HepG2 (cell line): ENCODE data around the gene GRB10. TPM values are rescaled to one million over a fixed set of nuclear protein-coding genes. Genes with fewer than 3 reads are reported as not detected.
A peak's percentile ranks its signal among the peaks of the same experiment; 100 is the strongest.

Source experiments
- CHD4 ChIP-seq: fragments of 200-600 bp; sonication (generic); IDR thresholded peaks from 2 replicates; pipeline ENCODE4 v1.7.0; 2017; ENCODE audit warnings: mild to moderate bottlenecking, low read length, borderline replicate concordance
- DR1 ChIP-seq: sonication (generic); formaldehyde crosslinking; IDR thresholded peaks from 2 replicates; pipeline ENCODE4 v1.8.0; 2021; ENCODE audit warnings: mild to moderate bottlenecking, missing genetic modification reagents, inconsistent platforms
- GATA4 ChIP-seq: sonication (generic); IDR thresholded peaks from 2 replicates; pipeline ENCODE4 v1.6.1; 2016; ENCODE audit warnings: antibody characterized with exemption, low read depth, borderline replicate concordance
- GATAD1 ChIP-seq: IDR thresholded peaks from 2 replicates; pipeline ENCODE4 v1.6.1; 2016; ENCODE audit warnings: missing genetic modification reagents, missing compliant biosample characterization
- HNF4G ChIP-seq, 2 experiments: sonication (generic) in 1 of 2; formaldehyde crosslinking in 1 of 2; IDR thresholded peaks; 2 replicates each; pipeline versions ENCODE4 v1.4.0 to v1.6.1; 2011 to 2020; ENCODE audit warnings: borderline replicate concordance in 2 of 2, low read depth in 2 of 2, mild to moderate bottlenecking in 2 of 2, low read length in 1 of 2, missing genetic modification reagents in 1 of 2, moderate library complexity in 1 of 2
- HNRNPLL ChIP-seq: fragments of 200-400 bp; formaldehyde crosslinking; IDR thresholded peaks from 2 replicates; pipeline ENCODE4 v1.6.1; 2017; ENCODE audit warnings: mild to moderate bottlenecking, low read depth, low read length; ENCODE audit not compliant: poor library complexity, severe bottlenecking
- JUND ChIP-seq: sonication (generic); formaldehyde crosslinking; IDR thresholded peaks from 2 replicates; pipeline ENCODE4 v1.8.0; 2022; ENCODE audit warnings: mild to moderate bottlenecking, missing genetic modification reagents
- MTF1 ChIP-seq: sonication (generic); formaldehyde crosslinking; IDR thresholded peaks from 2 replicates; pipeline ENCODE4 v1.5.0; 2020; ENCODE audit warnings: missing genetic modification reagents
- NR1H2 ChIP-seq: sonication (generic); formaldehyde crosslinking; IDR thresholded peaks from 2 replicates; pipeline ENCODE4 v1.8.1; 2022; ENCODE audit warnings: low read depth, missing genetic modification reagents, borderline replicate concordance
- RFXAP ChIP-seq: sonication (generic); formaldehyde crosslinking; IDR thresholded peaks from 2 replicates; pipeline ENCODE4 v1.4.0; 2020; ENCODE audit warnings: missing genetic modification reagents, borderline replicate concordance
- TEAD2 ChIP-seq: sonication (generic); formaldehyde crosslinking; IDR thresholded peaks from 2 replicates; pipeline ENCODE4 v1.9.0; 2021; ENCODE audit warnings: missing genetic modification reagents
- ZMYM2 ChIP-seq: sonication (generic); formaldehyde crosslinking; IDR thresholded peaks from 2 replicates; pipeline ENCODE4 v1.8.0; 2022; ENCODE audit warnings: mild to moderate bottlenecking, missing genetic modification reagents
- ZNF460 ChIP-seq: sonication (generic); formaldehyde crosslinking; IDR thresholded peaks from 2 replicates; pipeline ENCODE4 v1.5.1; 2020; ENCODE audit warnings: missing genetic modification reagents, mild to moderate bottlenecking, borderline replicate concordance
- ZNF572 ChIP-seq: sonication (generic); formaldehyde crosslinking; IDR thresholded peaks from 2 replicates; pipeline ENCODE4 v1.5.1; 2020; ENCODE audit warnings: mild to moderate bottlenecking, missing genetic modification reagents
- ZNF605 ChIP-seq: sonication (generic); formaldehyde crosslinking; IDR thresholded peaks from 2 replicates; pipeline ENCODE4 v1.8.0; 2022; ENCODE audit warnings: mild to moderate bottlenecking, missing genetic modification reagents
- polyA plus RNA-seq, 8 experiments: library from polyadenylated mRNA; depleted of rRNA in 3 of 8; stranded (reverse) in 7 of 8; unstranded in 1 of 8; fragments of >200 nt; fragmentation: Illumina TruSeq in 4 of 8; extraction: Trizol in 4 of 8; gene quantifications; 2 replicates each; pipeline versions ENCODE4 v1.2.1 to v1.2.3, GENCODE V29; 2011 to 2016; ENCODE audit warnings: low read depth in 4 of 8, missing spikeins in 1 of 8, mixed read lengths in 1 of 8; ENCODE audit not compliant: insufficient read depth in 1 of 8
- total RNA-seq, 5 experiments: library from RNA; depleted of rRNA; stranded (reverse); fragments of >200 nt; fragmentation: Illumina TruSeq; extraction: Trizol; gene quantifications; 2 replicates each; pipeline ENCODE4 v1.2.3, GENCODE V29; 2016; ENCODE audit warnings: low read depth in 1 of 5
- TF ChIP-seq, protein P1 (sequence below): sonication (generic); formaldehyde crosslinking; IDR thresholded peaks from 2 replicates; pipeline ENCODE4 v1.4.0; 2020; ENCODE audit warnings: missing genetic modification reagents; ENCODE audit errors: not compliant biosample characterization
- TF ChIP-seq, protein P2 (sequence below): sonication (generic); formaldehyde crosslinking; IDR thresholded peaks from 2 replicates; pipeline ENCODE4 v1.5.0; 2020; ENCODE audit warnings: mild to moderate bottlenecking, missing genetic modification reagents
- TF ChIP-seq, protein P3 (sequence below): sonication (generic); formaldehyde crosslinking; IDR thresholded peaks from 2 replicates; pipeline ENCODE4 v1.4.0; 2020; ENCODE audit warnings: mild to moderate bottlenecking, missing genetic modification reagents
- TF ChIP-seq, protein P4 (sequence below): sonication (generic); formaldehyde crosslinking; IDR thresholded peaks from 2 replicates; pipeline ENCODE4 v1.4.0; 2020; ENCODE audit warnings: mild to moderate bottlenecking, low read depth, missing genetic modification reagents

The GRB10 gene
- total and polyA plus RNA-seq, 2 of the 13 experiments (the other 11 are each of a cell fraction or from before 2014, with no cell fraction given): 4.0 to 6.8 TPM

DNA sequence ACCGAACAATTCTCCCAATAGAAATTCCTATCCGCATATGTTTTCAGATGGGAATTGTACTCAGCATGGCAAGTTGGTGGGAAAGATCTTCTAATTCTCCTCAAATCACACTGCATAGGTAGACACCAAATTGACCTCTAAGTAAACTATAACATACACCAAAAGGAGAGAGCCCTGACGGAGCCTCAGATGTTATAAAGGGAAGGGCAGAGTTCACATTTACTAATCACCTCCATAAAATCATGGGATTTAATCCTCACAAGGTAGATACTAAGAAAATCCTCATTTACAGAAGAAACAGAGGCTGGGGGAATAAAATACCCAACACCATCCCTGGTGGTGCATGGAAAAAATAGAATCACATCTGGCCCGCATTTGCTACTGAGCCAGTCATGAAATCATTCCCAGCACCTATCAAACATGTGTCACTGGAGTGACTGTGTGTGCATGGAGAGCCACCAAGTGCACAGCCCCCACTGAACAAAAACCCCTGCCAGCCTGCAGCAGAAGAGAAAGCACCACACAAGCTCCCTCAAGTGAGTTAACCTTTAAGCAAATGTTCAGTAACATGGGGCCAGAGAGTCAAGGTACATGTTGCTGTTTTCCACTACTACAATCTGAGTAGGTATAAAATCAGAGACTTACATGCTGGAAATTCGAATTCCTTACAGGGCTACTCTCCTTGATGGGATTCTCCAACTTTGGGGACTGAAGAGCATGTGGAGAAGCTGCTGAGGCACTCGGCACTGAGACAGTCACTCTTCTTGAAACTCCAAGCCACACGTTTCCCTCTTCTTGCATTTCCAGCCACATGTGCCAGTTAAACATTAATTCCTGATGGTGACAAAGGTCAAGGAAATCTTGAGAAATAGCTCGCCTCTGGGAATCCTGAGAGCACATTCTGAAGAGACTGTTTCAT is 217.8 kb downstream of the GRB10 start, which contains the start of gene DDC (continued):
- TF ChIP-seq, protein P1, sequence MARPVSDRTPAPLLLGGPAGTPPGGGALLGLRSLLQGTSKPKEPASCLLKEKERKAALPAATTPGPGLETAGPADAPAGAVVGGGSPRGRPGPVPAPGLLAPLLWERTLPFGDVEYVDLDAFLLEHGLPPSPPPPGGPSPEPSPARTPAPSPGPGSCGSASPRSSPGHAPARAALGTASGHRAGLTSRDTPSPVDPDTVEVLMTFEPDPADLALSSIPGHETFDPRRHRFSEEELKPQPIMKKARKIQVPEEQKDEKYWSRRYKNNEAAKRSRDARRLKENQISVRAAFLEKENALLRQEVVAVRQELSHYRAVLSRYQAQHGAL (CRISPR knock-in tag): no peak
- TF ChIP-seq, protein P2, sequence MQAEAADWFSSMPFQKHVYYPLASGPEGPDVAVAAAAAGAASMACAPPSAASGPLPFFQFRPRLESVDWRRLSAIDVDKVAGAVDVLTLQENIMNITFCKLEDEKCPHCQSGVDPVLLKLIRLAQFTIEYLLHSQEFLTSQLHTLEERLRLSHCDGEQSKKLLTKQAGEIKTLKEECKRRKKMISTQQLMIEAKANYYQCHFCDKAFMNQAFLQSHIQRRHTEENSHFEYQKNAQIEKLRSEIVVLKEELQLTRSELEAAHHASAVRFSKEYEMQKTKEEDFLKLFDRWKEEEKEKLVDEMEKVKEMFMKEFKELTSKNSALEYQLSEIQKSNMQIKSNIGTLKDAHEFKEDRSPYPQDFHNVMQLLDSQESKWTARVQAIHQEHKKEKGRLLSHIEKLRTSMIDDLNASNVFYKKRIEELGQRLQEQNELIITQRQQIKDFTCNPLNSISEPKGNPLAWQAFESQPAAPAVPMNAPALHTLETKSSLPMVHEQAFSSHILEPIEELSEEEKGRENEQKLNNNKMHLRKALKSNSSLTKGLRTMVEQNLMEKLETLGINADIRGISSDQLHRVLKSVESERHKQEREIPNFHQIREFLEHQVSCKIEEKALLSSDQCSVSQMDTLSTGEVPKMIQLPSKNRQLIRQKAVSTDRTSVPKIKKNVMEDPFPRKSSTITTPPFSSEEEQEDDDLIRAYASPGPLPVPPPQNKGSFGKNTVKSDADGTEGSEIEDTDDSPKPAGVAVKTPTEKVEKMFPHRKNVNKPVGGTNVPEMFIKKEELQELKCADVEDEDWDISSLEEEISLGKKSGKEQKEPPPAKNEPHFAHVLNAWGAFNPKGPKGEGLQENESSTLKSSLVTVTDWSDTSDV (CRISPR knock-in tag): no peak
- TF ChIP-seq MTF1 (CRISPR knock-in tag) (0 out of 2 replicates have a peak, but pooled peaks have one; percentile 29), JUND (CRISPR knock-in tag) (peak; percentile 23; the same call in 1 of the 2 replicates), GATA4 (no peak), ZNF572 (CRISPR knock-in tag) (no peak), TEAD2 (CRISPR knock-in tag) (no peak), DR1 (CRISPR knock-in tag) (no peak), HNF4G (IDR thresholded peaks at IDR 0.05; ENCODE audit: borderline replicate concordance, low read depth, low read length) (peak; percentile 80), HNF4G (CRISPR knock-in tag; IDR thresholded peaks at IDR 0.05; ENCODE audit: borderline replicate concordance, low read depth) (no peak), ZNF605 (CRISPR knock-in tag) (0 out of 2 replicates have a peak, but pooled peaks have one; percentile 48), CHD4 (no peak), NR1H2 (CRISPR knock-in tag) (no peak), ZMYM2 (no peak), GATAD1 (CRISPR knock-in tag) (no peak), RFXAP (CRISPR knock-in tag) (no peak), ZNF460 (no peak; the same call in 1 of the 2 replicates), HNRNPLL (no peak)
- TF ChIP-seq, protein P3, sequence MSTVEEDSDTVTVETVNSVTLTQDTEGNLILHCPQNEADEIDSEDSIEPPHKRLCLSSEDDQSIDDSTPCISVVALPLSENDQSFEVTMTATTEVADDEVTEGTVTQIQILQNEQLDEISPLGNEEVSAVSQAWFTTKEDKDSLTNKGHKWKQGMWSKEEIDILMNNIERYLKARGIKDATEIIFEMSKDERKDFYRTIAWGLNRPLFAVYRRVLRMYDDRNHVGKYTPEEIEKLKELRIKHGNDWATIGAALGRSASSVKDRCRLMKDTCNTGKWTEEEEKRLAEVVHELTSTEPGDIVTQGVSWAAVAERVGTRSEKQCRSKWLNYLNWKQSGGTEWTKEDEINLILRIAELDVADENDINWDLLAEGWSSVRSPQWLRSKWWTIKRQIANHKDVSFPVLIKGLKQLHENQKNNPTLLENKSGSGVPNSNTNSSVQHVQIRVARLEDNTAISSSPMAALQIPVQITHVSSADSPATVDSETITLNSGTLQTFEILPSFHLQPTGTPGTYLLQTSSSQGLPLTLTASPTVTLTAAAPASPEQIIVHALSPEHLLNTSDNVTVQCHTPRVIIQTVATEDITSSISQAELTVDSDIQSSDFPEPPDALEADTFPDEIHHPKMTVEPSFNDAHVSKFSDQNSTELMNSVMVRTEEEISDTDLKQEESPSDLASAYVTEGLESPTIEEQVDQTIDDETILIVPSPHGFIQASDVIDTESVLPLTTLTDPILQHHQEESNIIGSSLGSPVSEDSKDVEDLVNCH: no peak
- TF ChIP-seq, protein P4, sequence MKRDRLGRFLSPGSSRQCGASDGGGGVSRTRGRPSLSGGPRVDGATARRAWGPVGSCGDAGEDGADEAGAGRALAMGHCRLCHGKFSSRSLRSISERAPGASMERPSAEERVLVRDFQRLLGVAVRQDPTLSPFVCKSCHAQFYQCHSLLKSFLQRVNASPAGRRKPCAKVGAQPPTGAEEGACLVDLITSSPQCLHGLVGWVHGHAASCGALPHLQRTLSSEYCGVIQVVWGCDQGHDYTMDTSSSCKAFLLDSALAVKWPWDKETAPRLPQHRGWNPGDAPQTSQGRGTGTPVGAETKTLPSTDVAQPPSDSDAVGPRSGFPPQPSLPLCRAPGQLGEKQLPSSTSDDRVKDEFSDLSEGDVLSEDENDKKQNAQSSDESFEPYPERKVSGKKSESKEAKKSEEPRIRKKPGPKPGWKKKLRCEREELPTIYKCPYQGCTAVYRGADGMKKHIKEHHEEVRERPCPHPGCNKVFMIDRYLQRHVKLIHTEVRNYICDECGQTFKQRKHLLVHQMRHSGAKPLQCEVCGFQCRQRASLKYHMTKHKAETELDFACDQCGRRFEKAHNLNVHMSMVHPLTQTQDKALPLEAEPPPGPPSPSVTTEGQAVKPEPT (CRISPR knock-in tag): no peak
